HCT116 (cell line): ENCODE results near the gene TMEM144. TPM values are rescaled to one million over a fixed set of nuclear protein-coding genes. Genes with fewer than 3 reads are reported as not detected.

Experiments used
- ATAC-seq: fragments of 200-7000 bp; cut with Tn5 transposase; 2 replicates; pipeline ENCODE4 v1.9.1; 2020; ENCODE audit warnings: mild to moderate bottlenecking, moderate library complexity
- BruUV-seq: library from RNA; stranded (reverse); fragments of 400-500 nt; replicated peaks from 2 replicates; lab custom pipeline; 2021; lab: Mats Ljungman, UMichigan
- CTCF ChIA-PET: fragments of 300-600 bp; sonication (Branson Sonifier 250); formaldehyde crosslinking; loops from one replicate; lab custom pipeline; 2021; ENCODE audit warnings: antibody characterized with exemption; lab: Charles Lee
- POLR2A ChIA-PET: fragments of 300-600, 350-600 bp; sonication (Branson Sonifier 250); formaldehyde crosslinking; loops from one replicate; lab custom pipeline; 2021; ENCODE audit warnings: antibody characterized with exemption; lab: Charles Lee
- RAD21 ChIA-PET, 2 experiments: fragments of 300-600 bp; sonication (Branson Sonifier 250); formaldehyde crosslinking; loops; one replicate each; lab custom pipeline; 2023; ENCODE audit warnings: low total read pairs in 2 of 2; ENCODE audit not compliant: uncharacterized antibody in 2 of 2, unreplicated experiment in 2 of 2, low non-redundant PET in 1 of 2; lab: Charles Lee
- DNase-seq: peaks from one replicate; pipeline ENCODE4 v3.0.0-alpha.2; 2010; ENCODE audit warnings: low read depth, low spot score
- H2AFZ ChIP-seq: fragments of 200-600 bp; shearing (Covaris generic), sonication (generic); 2 replicates; pipeline ENCODE4 v1.6.1; 2017; ENCODE audit warnings: low read depth, mixed run types, mixed read lengths, antibody characterized with exemption, low read length; ENCODE audit not compliant: poor library complexity, severe bottlenecking
- H3K27ac ChIP-seq: 2 replicates; pipeline ENCODE4 v1.5.1; 2012; ENCODE audit warnings: low read depth, low read length
- H3K27me3 ChIP-seq: fragments of 200-600 bp; sonication (generic); 2 replicates; pipeline ENCODE4 v1.6.1; 2016; ENCODE audit warnings: mixed run types, low read length, mixed read lengths; ENCODE audit not compliant: insufficient read depth
- H3K36me3 ChIP-seq, 2 experiments: fragments of 200-500 bp in 1 of 2; fragments of 200-600 bp in 1 of 2; sonication (Bioruptor generic) in 1 of 2; sonication (generic) in 1 of 2; 2 replicates each; pipeline versions ENCODE4 v1.5.1 to v1.6.1; 2014 to 2016; ENCODE audit warnings: low read length in 2 of 2, inconsistent platforms in 1 of 2, mixed read lengths in 1 of 2, mixed run types in 1 of 2; ENCODE audit not compliant: insufficient read depth in 2 of 2, control insufficient read depth in 1 of 2
- H3K4me1 ChIP-seq, 2 experiments: fragments of 200-600 bp in 1 of 2; sonication (generic) in 1 of 2; 2 replicates each; pipeline versions ENCODE4 v1.5.1 to v1.6.1; 2012 to 2017; ENCODE audit warnings: low read length in 2 of 2, inconsistent platforms in 1 of 2, mild to moderate bottlenecking in 1 of 2, mixed read lengths in 1 of 2, mixed run types in 1 of 2, moderate library complexity in 1 of 2; ENCODE audit not compliant: insufficient read depth in 2 of 2, control insufficient read depth in 1 of 2
- H3K4me2 ChIP-seq: fragments of 200-600 bp; sonication (generic); 2 replicates; pipeline ENCODE4 v1.6.1; 2017; ENCODE audit warnings: mixed run types, low read length, mixed read lengths
- H3K4me3 ChIP-seq, 2 experiments: fragments of 200-600 bp in 1 of 2; sonication (generic) in 1 of 2; replicated peaks in 1 of 2; 2 replicates each; pipeline ENCODE4 v1.5.1; 2011 to 2016; ENCODE audit warnings: low read length in 2 of 2, control low read depth in 1 of 2, low read depth in 1 of 2, mild to moderate bottlenecking in 1 of 2, mixed read lengths in 1 of 2, mixed run types in 1 of 2
- H3K79me2 ChIP-seq: fragments of 200-600 bp; sonication (generic); 2 replicates; pipeline ENCODE4 v1.6.1; 2017; ENCODE audit warnings: mild to moderate bottlenecking, mixed run types, low read length, moderate library complexity, mixed read lengths; ENCODE audit not compliant: insufficient read depth
- H3K9ac ChIP-seq: fragments of 200-600 bp; sonication (generic); 2 replicates; pipeline ENCODE4 v1.6.1; 2016; ENCODE audit warnings: low read length, mixed read lengths
- H3K9me2 ChIP-seq: fragments of 200-600 bp; sonication (generic), shearing (Covaris generic); 2 replicates; pipeline ENCODE4 v1.6.1; 2017; ENCODE audit warnings: mixed run types, mild to moderate bottlenecking, moderate library complexity; ENCODE audit not compliant: insufficient read depth
- H3K9me3 ChIP-seq, 2 experiments: fragments of 200-500 bp in 1 of 2; fragments of 200-600 bp in 1 of 2; sonication (Bioruptor generic) in 1 of 2; sonication (generic) in 1 of 2; 2 replicates each; pipeline ENCODE4 v1.6.1; 2014 to 2017; ENCODE audit warnings: low read length in 2 of 2, mixed read lengths in 2 of 2, inconsistent platforms in 1 of 2, low read depth in 1 of 2, mild to moderate bottlenecking in 1 of 2, mixed run types in 1 of 2, moderate library complexity in 1 of 2; ENCODE audit not compliant: control insufficient read depth in 1 of 2, insufficient read depth in 1 of 2
- H4K20me1 ChIP-seq: fragments of 200-600 bp; sonication (generic), shearing (Covaris generic); 2 replicates; pipeline ENCODE4 v1.6.1; 2017; ENCODE audit warnings: mixed run types, mild to moderate bottlenecking, moderate library complexity; ENCODE audit not compliant: insufficient read depth
- ELF1 ChIP-seq: IDR thresholded peaks from 2 replicates; pipeline ENCODE4 v1.6.1; 2012; ENCODE audit warnings: low read depth, borderline replicate concordance
- RAD21 ChIP-seq: IDR thresholded peaks from 2 replicates; pipeline ENCODE4 v1.6.1; 2012; ENCODE audit warnings: low read depth, mild to moderate bottlenecking
- REST ChIP-seq: IDR thresholded peaks from 2 replicates; pipeline ENCODE4 v1.6.1; 2012; ENCODE audit warnings: low read depth
- TCF7L2 ChIP-seq: IDR thresholded peaks from 2 replicates; pipeline ENCODE4 v1.7.0; 2011; ENCODE audit warnings: borderline replicate concordance, inconsistent platforms; ENCODE audit not compliant: insufficient read depth, insufficient read length; ENCODE audit errors: extremely low read depth
- ZBTB33 ChIP-seq: IDR thresholded peaks from 2 replicates; pipeline ENCODE4 v1.6.1; 2011; ENCODE audit warnings: mild to moderate bottlenecking, low read length, moderate library complexity; ENCODE audit not compliant: insufficient replicate concordance; ENCODE audit errors: extremely low read depth
- intact Hi-C: fragments of 100-400 bp; cut with micrococcal nuclease; formaldehyde crosslinking; loops from 2 replicates; pipeline ENCODE4 v1.10.0; 2022
- total RNA-seq: library from RNA; stranded (reverse); gene quantifications from one replicate; pipeline ENCODE4 v1.2.1, GENCODE V29; 2021; ENCODE audit not compliant: unreplicated experiment
- TF ChIP-seq, protein P1 (sequence below): IDR thresholded peaks from 2 replicates; pipeline ENCODE4 v1.6.1; 2012
- TF ChIP-seq, protein P2 (sequence below), 3 experiments: fragments of 200-600 bp in 1 of 3; sonication (generic) in 1 of 3; IDR thresholded peaks in 2 of 3; conservative IDR thresholded peaks in 1 of 3; 2 replicates each; pipeline ENCODE4 v1.5.1; 2012 to 2017; ENCODE audit warnings: low read depth in 2 of 3, low read length in 2 of 3, antibody characterized with exemption in 1 of 3, borderline replicate concordance in 1 of 3, control low read depth in 1 of 3, mild to moderate bottlenecking in 1 of 3, mixed read lengths in 1 of 3, mixed run types in 1 of 3, moderate library complexity in 1 of 3; ENCODE audit not compliant: insufficient read depth in 1 of 3

Gene TMEM144
- total RNA-seq, 1 experiment from 2014 or later = 12.9 TPM

- ChIA-PET POLR2A (no interaction called here), RAD21 (no interaction called here), CTCF (interaction anchor here (1.0 kb wide), 2 partner anchors 9 to 11 kb away, joined by 3 read pairs; no protein-coding TSS in a partner anchor)
- Histone ChIP-seq H3K9ac (no peak overlapping the region), H3K79me2 (no peaks in the 10 kb centered on the region), H3K9me2 (no peaks in the 10 kb centered on the region), H3K27me3 (no peaks in the 10 kb centered on the region), H3K9me3 (no peaks in the 10 kb centered on the region), H2AFZ (no peak overlapping the region), H3K4me1 (no peaks in the 10 kb centered on the region), H4K20me1 (no peaks in the 10 kb centered on the region), H3K4me2 (no peak overlapping the region), H3K36me3 (no peaks in the 10 kb centered on the region), H3K4me3 (no peak overlapping the region), H3K27ac (no peak overlapping the region)
- no TSS peak for BruUV-seq
- peak; percentile 24 for TF ChIP-seq TCF7L2
- no peak for TF ChIP-seq ZBTB33
- ATAC-seq (peak; percentile 72), DNase-seq (no peak)
- intact Hi-C loops = no loop called here
These were observed 23.5 kb upstream of the TMEM144 start for GRCh38 chr4:158186815-158187214.

DNA sequence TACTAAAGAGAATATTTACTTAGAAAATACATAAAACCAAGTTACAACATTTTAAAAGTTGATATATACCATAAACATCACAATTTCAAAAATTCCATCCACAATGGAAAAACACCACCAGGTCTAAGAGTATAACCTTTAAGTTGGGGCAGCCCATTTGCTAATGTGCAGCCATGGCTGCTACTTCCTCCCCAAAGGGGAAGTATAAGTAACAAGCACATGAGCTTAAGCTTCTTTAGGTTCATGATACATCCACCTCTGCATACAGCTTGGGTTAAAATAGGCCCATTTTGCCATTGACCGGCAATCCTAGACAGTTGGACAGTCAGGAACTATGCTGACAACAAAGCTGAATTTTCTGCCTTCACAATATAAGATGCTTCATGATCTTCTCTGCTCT lies 20.9 kb upstream of the TMEM144 start:
- Histone ChIP-seq H3K9ac (no peak overlapping the region), H4K20me1 (no peaks in the 10 kb centered on the region), H3K9me2 (no peaks in the 10 kb centered on the region), H3K4me1 (no peaks in the 10 kb centered on the region)
- DNase-seq = no peak
- intact Hi-C loops = no loop called here
- BruUV-seq = no TSS peak
- TF ChIP-seq ELF1 (no peak), RAD21 (no peak), REST (no peak), TCF7L2 (no peak)
- TF ChIP-seq, protein P1, sequence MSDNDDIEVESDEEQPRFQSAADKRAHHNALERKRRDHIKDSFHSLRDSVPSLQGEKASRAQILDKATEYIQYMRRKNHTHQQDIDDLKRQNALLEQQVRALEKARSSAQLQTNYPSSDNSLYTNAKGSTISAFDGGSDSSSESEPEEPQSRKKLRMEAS = no peak
- TF ChIP-seq, protein P2, sequence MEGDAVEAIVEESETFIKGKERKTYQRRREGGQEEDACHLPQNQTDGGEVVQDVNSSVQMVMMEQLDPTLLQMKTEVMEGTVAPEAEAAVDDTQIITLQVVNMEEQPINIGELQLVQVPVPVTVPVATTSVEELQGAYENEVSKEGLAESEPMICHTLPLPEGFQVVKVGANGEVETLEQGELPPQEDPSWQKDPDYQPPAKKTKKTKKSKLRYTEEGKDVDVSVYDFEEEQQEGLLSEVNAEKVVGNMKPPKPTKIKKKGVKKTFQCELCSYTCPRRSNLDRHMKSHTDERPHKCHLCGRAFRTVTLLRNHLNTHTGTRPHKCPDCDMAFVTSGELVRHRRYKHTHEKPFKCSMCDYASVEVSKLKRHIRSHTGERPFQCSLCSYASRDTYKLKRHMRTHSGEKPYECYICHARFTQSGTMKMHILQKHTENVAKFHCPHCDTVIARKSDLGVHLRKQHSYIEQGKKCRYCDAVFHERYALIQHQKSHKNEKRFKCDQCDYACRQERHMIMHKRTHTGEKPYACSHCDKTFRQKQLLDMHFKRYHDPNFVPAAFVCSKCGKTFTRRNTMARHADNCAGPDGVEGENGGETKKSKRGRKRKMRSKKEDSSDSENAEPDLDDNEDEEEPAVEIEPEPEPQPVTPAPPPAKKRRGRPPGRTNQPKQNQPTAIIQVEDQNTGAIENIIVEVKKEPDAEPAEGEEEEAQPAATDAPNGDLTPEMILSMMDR (IDR thresholded peaks at IDR 0.05 in 2 of 3, conservative IDR thresholded peaks at IDR 0.05 in 1 of 3; ENCODE audit: borderline replicate concordance in 1 of 3, insufficient read depth in 1 of 3, low read depth in 2 of 3, low read length in 2 of 3) = no peak
- TF ChIP-seq, all 23 proteins: peak for 0
- Histone ChIP-seq H2AFZ (no peak overlapping the region), H3K4me3 (no peak overlapping the region), H3K27ac (no peak overlapping the region), H3K27me3 (no peaks in the 10 kb centered on the region), H3K36me3 (no peaks in the 10 kb centered on the region), H3K4me2 (no peak overlapping the region), H3K9me3 (no peaks in the 10 kb centered on the region), H3K79me2 (no peaks in the 10 kb centered on the region)
- CTCF ChIA-PET = no interaction called here
- ATAC-seq = no peak
- RAD21 ChIA-PET = no interaction called here
- POLR2A ChIA-PET = no interaction called here
